Activated gamma-delta T cell treated with Interleukin-2 at 50 U/mL for 16 hours (primary cell): ENCODE results near the gene ASPHD1.
"Not testable (repeated sequence)": the region's sequence is repeated elsewhere in the genome, so short reads cannot be mapped to it uniquely, and the experiment has no call there.

ENCODE experiments used
- DNase-seq: peaks from one replicate; pipeline ENCODE4 v3.0.0-alpha.2; 2020

The ASPHD1 gene

GRCh38 chr16:29909851-29910250, 9.6 kb downstream of the ASPHD1 start:
- not testable (repeated sequence) for DNase-seq

DNA sequence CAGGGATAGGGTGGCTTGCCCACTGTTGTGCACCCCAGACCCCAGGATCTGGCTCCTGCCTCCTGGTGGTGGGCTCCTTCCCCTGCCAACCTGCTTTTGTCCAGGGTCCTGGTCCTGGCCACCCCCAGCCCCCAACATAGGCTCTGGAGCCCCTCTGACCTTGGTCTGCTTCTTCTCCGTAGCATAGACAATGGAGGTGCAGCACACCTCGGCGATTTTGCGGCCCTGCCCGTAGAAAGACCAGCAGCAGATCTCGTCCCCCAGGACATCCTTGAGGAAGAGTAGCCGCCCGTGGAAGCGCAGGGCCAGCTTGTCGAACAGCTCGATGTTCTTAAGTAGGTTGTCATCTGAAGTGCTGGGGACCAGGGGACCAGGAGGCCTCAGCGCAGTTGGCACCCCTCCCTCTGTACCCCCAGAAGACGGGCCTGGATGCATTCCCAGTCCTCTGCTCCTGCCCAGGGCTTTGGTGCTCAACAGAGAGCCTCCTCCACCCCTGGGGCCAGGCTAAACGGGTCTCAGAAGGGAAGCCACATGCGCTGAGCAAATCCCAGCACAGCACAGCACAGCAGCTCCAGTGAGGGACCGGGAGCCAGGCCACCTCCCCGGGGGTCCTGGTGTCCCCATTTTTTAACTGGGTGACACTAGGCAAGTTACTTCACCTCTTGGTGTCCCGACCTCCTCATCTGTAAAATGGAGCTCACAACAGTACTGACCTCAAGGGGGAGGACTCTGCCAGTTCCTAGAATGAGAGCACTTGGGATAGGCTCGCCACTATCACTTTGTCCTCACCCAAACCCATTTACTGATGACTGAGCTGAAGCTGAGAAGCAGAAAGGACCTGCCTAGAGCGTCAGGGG, 10.8 kb downstream of the ASPHD1 start:
- DNase-seq = no peak

DNA sequence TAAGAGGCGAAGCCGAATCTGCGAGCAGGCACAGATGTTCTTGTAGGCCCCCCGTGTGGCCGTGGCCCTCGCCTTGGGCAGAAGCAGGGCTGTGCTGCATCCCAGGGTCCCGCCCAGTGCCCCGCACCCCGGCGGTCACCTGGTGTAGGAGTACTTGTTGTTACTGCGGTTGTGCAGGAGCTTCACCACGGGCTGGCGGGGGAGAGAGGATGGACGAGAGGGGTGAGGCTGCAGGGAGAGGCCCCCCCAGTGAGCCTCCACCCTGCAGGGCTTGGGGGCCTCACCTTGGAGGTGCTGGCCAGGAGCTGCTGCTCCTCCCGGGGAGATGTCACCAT, 11.4 kb downstream of the ASPHD1 start:
- DNase-seq = no peak

DNA sequence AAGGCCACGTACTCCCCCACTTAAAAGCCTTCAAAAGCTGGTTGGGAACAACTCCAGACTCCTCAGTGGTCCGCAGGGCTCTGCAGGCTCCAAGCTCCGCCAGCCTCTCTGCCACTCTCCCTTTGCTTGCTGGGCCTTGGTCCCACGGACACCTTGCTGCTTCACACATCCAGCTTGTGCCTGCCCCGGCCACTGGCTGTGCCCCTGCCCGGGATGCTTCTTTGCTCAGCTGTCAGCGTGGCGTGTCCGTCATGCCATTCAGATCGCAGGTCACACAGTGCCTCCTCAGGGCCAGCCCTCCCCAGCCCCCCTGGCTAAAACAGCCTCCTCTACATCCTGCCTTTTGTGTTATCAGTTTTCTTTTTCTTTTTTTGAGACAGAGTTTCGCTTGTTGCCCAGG, 11.8 kb downstream of the ASPHD1 start:
- DNase-seq = no peak

- no peak for DNase-seq
These were observed 13.2 kb downstream of the ASPHD1 start for GRCh38 chr16:29913514-29913913.

DNA sequence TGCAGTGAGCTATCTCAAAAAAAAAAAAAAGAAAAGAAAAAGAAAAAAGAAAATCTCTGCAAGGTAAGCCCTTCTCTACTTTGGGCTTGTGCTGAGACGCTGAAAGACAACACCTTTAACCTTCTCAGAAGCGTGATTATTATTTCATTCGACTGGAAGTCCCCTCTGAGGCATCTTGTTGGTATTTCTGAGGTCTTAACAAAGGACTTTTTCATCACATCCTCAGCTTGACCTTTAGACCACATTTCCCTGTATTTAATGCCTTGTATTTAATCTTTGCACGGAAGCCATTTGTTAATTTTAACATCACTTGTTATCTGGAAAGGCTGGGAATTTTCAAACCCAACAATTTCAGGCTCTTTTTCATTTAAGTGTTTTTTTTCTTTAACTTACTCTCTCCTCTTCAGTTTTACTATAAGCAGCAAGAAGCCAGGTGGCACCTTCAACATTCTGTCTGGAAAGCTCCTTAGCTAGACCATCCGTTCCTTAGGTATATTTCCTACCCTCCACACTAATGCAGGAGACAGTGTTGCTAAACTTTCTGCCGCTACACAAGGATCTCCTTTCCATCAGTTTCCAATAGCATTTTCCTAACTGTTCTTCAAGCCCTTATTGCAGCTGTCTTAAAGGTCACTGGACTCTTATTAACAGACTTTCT, 15.4 kb downstream of the ASPHD1 start:
- DNase-seq = no peak

- DNase-seq = no peak
These were observed 16.7 kb downstream of the ASPHD1 start for GRCh38 chr16:29916979-29917378.

GRCh38 chr16:29920288-29921033, 20.2 kb downstream of the ASPHD1 start:
- no peak for DNase-seq

DNA sequence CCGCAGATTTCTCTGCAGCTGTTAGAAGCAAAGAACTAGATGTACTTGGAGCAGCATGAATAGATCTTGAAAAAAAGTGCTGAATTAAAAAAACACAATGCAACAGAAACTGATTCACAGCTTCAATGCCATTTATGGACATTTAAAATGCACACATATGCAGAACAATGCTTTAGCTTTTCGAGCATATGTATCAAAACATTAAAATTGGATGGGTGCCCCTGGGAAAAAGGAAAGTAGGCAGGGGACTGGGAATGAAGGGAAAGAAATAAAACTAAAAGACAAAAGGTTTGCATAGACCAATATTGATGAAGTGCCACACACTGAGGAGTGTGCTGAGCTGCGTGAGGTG, 20.7 kb downstream of the ASPHD1 start:
- no peak for DNase-seq

- DNase-seq = no peak
These were observed 22.0 kb downstream of the ASPHD1 start for GRCh38 chr16:29922326-29922725.

- DNase-seq = no peak
These were observed 22.8 kb downstream of the ASPHD1 start for GRCh38 chr16:29922986-29923501.

DNA sequence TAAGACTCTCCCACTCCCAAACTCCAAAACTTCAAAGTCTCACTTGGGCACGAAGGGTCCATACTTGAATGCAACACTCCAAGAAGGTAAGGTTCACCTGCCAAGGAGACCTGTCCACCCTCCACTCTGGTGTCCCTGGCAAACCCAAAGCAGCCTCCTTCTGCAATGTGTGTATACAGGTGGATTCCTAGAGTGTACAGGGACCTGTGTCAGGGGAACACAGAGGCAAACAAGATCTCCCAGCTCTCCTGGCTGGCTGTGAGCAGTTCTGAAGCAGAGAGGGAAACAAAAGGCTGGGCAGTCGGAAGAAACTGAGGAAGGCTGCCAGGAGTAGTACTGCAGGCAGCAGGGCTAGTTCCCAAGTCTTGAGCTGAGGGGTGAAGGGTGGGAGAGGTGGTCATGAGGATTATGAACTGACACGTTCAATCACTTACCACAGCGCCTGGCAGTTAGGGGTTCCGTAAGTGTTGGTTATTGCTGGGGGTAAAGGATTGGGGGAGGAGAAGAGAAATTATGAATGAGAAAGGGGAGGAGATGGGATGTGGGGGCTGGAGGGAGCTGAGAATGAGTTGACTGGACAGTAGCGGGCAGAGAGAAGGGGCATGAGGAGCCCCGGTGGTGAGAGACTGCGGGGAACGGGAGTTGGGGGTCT, 24.9 kb downstream of the ASPHD1 start:
- no peak for DNase-seq

GRCh38 chr16:29925781-29926710, 25.8 kb downstream of the ASPHD1 start, which contains the start of gene KCTD13:
TSS of gene KCTD13 (minus strand) at chr16:29926226. CDS start at chr16:29926033, 193 bp downstream.
- peak; percentile 84 for DNase-seq

GRCh38 chr16:29926711-29927052, 26.4 kb downstream of the ASPHD1 start:
- DNase-seq = no peak

- no peak for DNase-seq
These were observed 27.0 kb downstream of the ASPHD1 start for GRCh38 chr16:29927070-29927905.

- DNase-seq = not testable (repeated sequence)
These were observed 31.5 kb downstream of the ASPHD1 start for GRCh38 chr16:29931750-29932149.

- DNase-seq = no peak
These were observed 40.4 kb downstream of the ASPHD1 start for GRCh38 chr16:29940656-29941055.

DNA sequence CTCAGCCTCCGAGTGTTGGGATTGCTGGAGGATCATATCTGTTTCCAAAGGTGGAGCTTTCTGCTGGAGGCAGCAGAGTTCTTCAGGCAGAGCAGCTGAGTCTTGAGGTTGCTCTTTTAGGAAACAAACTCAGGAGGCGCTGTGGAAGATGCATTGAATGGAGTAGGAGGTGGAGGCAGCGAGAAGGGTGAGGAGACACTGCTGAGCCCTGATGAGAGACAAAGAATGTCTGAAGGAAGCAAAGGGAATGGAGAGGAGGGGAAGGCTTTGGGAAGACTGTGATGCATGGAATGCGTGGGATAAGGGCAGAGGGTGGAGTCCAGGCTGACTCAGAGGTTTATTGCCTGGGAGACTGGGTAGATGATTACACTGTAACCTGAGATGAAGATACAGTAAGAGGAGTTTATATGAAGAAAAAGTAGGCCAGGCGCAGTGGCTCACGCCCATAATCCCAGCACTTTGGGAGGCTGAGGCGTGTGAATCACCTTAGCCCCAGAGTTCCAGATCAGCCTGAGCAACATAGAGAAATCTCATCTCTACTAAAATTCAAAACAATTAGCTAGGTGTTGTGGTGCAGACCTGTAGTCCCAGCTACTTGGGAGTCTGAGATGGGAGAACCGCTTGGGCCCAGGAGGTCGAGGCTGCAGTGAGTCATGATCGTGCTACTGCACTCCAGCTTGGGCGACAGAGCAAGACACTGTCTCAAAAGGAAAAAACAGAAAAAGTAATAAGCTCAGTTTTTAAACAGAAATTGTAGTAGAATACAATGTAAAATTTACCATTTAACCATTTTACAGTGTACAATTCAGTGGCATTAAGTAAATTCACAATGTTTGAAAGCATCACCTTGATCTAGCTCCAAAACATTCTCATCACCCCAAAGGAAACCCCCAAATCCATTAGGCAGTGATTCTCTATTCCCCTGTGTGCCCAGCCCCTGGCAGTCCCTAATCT, 43.8 kb downstream of the ASPHD1 start:
- DNase-seq = no peak

- no peak for DNase-seq
These were observed 47.6 kb downstream of the ASPHD1 start for GRCh38 chr16:29947897-29948296.
